ENCODE measurements around the gene OLA1. TPM values are rescaled to one million over a fixed set of nuclear protein-coding genes. Genes with fewer than 3 reads are reported as not detected.

OLA1 gene
- total RNA-seq, 1 donor from 2014 or later, result 118 TPM

GRCh38 chr2:174183076-174183475 lies 65.3 kb downstream of the OLA1 start:
- TF ChIP-seq CTCF (IDR thresholded peaks at IDR 0.05; ENCODE audit: unreplicated experiment), result no peak
- DNase-seq (ENCODE audit: low spot score, unreplicated experiment), result no peak
- no peaks in the 10 kb centered on the region for H3K27me3 Mint-ChIP-seq
- no peaks in the 10 kb centered on the region for H3K9me3 Mint-ChIP-seq (ENCODE audit: low read depth)
- no peak overlapping the region for H3K27ac Mint-ChIP-seq
- no peak overlapping the region for H3K4me3 Mint-ChIP-seq (ENCODE audit: low read depth)
- peaks cover 1% of the 10 kb centered on the region for H3K36me3 Mint-ChIP-seq (ENCODE audit: insufficient read depth)
- H3K4me1 Mint-ChIP-seq (ENCODE audit: low read depth), result peaks cover 6% of the 10 kb centered on the region

- peaks cover 11% of the 10 kb centered on the region for H3K4me1 Mint-ChIP-seq (ENCODE audit: low read depth)
- no peaks in the 10 kb centered on the region for H3K9me3 Mint-ChIP-seq (ENCODE audit: low read depth)
- H3K27me3 Mint-ChIP-seq, result no peaks in the 10 kb centered on the region
- H3K4me3 Mint-ChIP-seq (ENCODE audit: low read depth), result no peak overlapping the region
- no peak for TF ChIP-seq CTCF (IDR thresholded peaks at IDR 0.05; ENCODE audit: unreplicated experiment)
- H3K36me3 Mint-ChIP-seq (ENCODE audit: insufficient read depth), result peaks cover 4% of the 10 kb centered on the region
- DNase-seq (ENCODE audit: low spot score, unreplicated experiment), result no peak
- H3K27ac Mint-ChIP-seq, result peak overlapping the region; percentile 35
Measured at GRCh38 chr2:174181368-174181767, 67.0 kb downstream of the OLA1 start.

DNA sequence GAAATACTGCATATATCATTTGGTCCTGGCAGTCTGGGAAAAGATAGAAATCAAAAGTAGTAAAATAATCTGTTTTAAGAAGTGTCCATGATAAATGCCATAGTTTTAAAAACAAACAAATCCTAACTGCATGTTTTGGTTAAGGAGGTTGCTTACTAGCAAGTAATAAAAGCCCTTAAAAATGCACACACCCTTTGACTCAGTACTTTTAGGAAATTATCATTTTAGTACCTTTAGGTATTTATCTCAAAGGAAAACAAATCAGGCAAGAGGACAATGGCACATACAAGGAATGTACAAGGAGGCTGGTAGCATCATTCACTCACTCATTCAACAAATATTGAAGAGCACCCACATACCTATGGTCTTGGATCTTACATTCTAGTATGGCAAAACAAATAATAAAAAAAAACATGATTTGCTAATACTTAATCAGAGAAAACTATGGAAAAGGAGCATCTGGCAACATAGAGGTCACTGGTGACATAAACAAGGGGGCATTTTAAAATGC lies 67.6 kb downstream of the OLA1 start:
- Mint-ChIP-seq H3K36me3 (ENCODE audit: insufficient read depth) (peaks cover 4% of the 10 kb centered on the region), H3K27ac (no peak overlapping the region), H3K9me3 (ENCODE audit: low read depth) (peaks cover 2% of the 10 kb centered on the region), H3K27me3 (no peaks in the 10 kb centered on the region), H3K4me1 (ENCODE audit: low read depth) (peaks cover 11% of the 10 kb centered on the region), H3K4me3 (ENCODE audit: low read depth) (no peak overlapping the region)
- no peak for DNase-seq (ENCODE audit: low spot score, unreplicated experiment)
- no peak for TF ChIP-seq CTCF (IDR thresholded peaks at IDR 0.05; ENCODE audit: unreplicated experiment)

GRCh38 chr2:174180165-174180724 lies 68.1 kb downstream of the OLA1 start:
- no peak overlapping the region for H3K4me3 Mint-ChIP-seq (ENCODE audit: low read depth)
- no peak for TF ChIP-seq CTCF (IDR thresholded peaks at IDR 0.05; ENCODE audit: unreplicated experiment)
- no peaks in the 10 kb centered on the region for H3K27me3 Mint-ChIP-seq
- H3K9me3 Mint-ChIP-seq (ENCODE audit: low read depth), result peaks cover 4% of the 10 kb centered on the region
- H3K4me1 Mint-ChIP-seq (ENCODE audit: low read depth), result peaks cover 11% of the 10 kb centered on the region
- H3K36me3 Mint-ChIP-seq (ENCODE audit: insufficient read depth), result peaks cover 7% of the 10 kb centered on the region
- no peak overlapping the region for H3K27ac Mint-ChIP-seq
- DNase-seq (ENCODE audit: low spot score, unreplicated experiment), result no peak

DNA sequence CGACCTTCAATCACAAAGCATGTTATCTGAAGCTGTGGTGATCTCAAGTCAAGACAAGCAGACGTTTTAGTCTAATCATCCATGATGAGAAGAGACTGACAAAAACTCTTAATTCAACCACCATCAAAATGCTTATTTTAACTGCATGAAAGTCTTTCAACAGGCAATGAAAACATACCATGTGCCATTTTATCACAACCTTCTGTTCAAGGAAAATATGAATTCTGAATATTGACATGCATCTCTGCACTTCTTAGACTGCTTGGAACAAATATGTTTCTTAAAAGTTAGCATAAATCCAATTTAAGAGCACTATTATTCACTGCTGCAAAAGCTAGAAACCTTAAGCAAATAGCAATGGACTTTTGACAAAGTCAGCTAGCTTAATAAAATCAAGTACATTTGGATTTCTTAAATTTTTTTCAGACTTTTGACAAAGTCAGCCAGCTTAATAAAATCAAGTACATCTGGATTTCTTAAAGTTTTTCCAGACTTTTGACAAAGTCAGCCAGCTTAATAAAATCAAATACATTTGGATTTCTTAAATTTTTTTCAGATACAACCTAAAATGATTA lies 70.9 kb downstream of the OLA1 start:
- Mint-ChIP-seq H3K4me1 (ENCODE audit: low read depth) (peaks cover 11% of the 10 kb centered on the region), H3K4me3 (ENCODE audit: low read depth) (no peak overlapping the region), H3K36me3 (ENCODE audit: insufficient read depth) (peaks cover 28% of the 10 kb centered on the region), H3K27ac (no peak overlapping the region), H3K27me3 (no peaks in the 10 kb centered on the region), H3K9me3 (ENCODE audit: low read depth) (peaks cover 25% of the 10 kb centered on the region)
- DNase-seq (ENCODE audit: low spot score, unreplicated experiment), result no peak
- TF ChIP-seq CTCF (IDR thresholded peaks at IDR 0.05; ENCODE audit: unreplicated experiment), result no peak
